Naive thymus-derived CD8-positive, alpha-beta T cell (primary cell): ENCODE measurements around the gene THOC5. TPM values are rescaled to one million over a fixed set of nuclear protein-coding genes. Genes with fewer than 3 reads are reported as not detected.
"Not testable (repeated sequence)": the region's sequence is repeated elsewhere in the genome, so short reads cannot be mapped to it uniquely, and the experiment has no call there.

Source experiments
- ATAC-seq, 2 donors: fragments of 150-1000 bp; cut with Tn5 transposase in 1 of 2; sonication (Bioruptor Pico), chemical (Tn5 transposase) in 1 of 2; 1 replicate in 1 of 2; 2 replicates in 1 of 2; pipeline ENCODE4 v1.10.0; 2021; ENCODE audit warnings: mild to moderate bottlenecking in 2 of 2, moderate library complexity in 2 of 2
- POLR2A ChIA-PET: fragments of 350-600 bp; sonication (Branson Sonifier 250); formaldehyde crosslinking; loops from one replicate; lab custom pipeline; 2021; ENCODE audit warnings: antibody characterized with exemption; lab: Charles Lee
- DNase-seq, 10 donors: peaks; one replicate each; pipeline versions ENCODE4 v3.0.0 to v3.0.0-alpha.2; 2020 to 2022
- H3K27ac Mint-ChIP-seq, 10 donors: one replicate each; pipeline ENCODE4 v1.8.0; 2020 to 2022; ENCODE audit warnings: mild to moderate bottlenecking in 10 of 10, mixed read lengths in 10 of 10, moderate library complexity in 4 of 10, inconsistent platforms in 1 of 10
- H3K27me3 Mint-ChIP-seq, 5 donors: one replicate each; pipeline ENCODE4 v1.8.0; 2021 to 2022; ENCODE audit warnings: mixed read lengths in 5 of 5
- H3K36me3 Mint-ChIP-seq, 3 donors: one replicate each; pipeline ENCODE4 v1.8.0; 2020 to 2022; ENCODE audit warnings: mixed read lengths in 3 of 3, mild to moderate bottlenecking in 2 of 3, inconsistent platforms in 1 of 3
- H3K4me1 Mint-ChIP-seq, 4 donors: one replicate each; pipeline ENCODE4 v1.8.0; 2021 to 2022; ENCODE audit warnings: mixed read lengths in 4 of 4
- H3K4me3 Mint-ChIP-seq, 10 donors: one replicate each; pipeline ENCODE4 v1.8.0; 2020 to 2022; ENCODE audit warnings: mild to moderate bottlenecking in 10 of 10, mixed read lengths in 10 of 10, moderate library complexity in 6 of 10, inconsistent platforms in 1 of 10
- H3K9me3 Mint-ChIP-seq, 9 donors: one replicate each; pipeline ENCODE4 v1.8.0; 2020 to 2022; ENCODE audit warnings: mixed read lengths in 9 of 9, mild to moderate bottlenecking in 3 of 9, inconsistent platforms in 1 of 9, moderate library complexity in 1 of 9
- polyA plus RNA-seq, 3 donors: library from polyadenylated mRNA; unstranded; fragments of 300-500 nt; fragmentation: Illumina TruSeq; gene quantifications; one replicate each; pipeline ENCODE4 v1.2.3, GENCODE V29; 2021
- total RNA-seq, 8 experiments: library from RNA in 2 of 8; stranded (reverse) in 2 of 8; gene quantifications; one replicate each; pipeline ENCODE4 v1.2.3 and lab custom pipeline; 2021 to 2026

THOC5 gene
- total and polyA plus RNA-seq, 5 experiments from 2014 or later = 20.1 to 48.0 (median 25.7) TPM

DNA sequence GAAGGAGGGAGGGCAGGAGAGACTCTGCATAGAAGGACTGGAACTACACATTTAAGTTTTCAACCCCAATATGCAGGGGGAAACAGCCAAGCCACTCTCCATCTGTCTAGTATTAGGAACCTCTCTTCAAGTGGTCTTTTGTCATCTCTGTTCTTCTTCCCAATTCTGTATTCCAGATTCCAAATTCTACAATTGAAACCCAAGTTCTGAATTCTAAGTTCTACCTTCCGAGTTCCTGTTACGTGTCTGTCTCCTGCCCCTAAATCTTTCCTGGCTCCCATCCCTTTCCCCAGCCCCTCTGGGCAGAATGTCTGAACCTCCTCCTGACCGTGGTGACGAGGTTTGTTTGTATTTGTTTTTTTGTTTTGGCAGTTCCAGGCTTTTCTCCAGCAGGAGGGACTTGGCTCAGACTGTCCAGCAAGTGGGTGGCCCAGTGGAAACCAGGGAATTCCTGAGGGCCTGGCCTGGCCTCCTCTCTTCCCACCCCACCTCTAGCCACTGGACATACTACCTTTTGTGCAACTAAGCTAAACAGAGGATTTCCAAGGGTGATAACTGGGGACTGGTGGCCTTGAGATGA is 1.6 kb upstream of the THOC5 start:
- Mint-ChIP-seq H3K36me3 (peaks cover 0 to 47% (median 12%) of the 10 kb centered on the region in 3 donors), H3K9me3 (no peaks in the 10 kb centered on the region), H3K27ac (peak overlapping the region; percentile 47 to 99 (median 98)), H3K27me3 (peaks cover 0 to 1% (median 0%) of the 10 kb centered on the region in 5 donors), H3K4me3 (peak overlapping the region in 7 of 10 donors; percentile 18 to 75 (median 60)), H3K4me1 (peaks cover 7 to 29% (median 19%) of the 10 kb centered on the region in 4 donors)
- POLR2A ChIA-PET = interaction anchor here (0.6 to 3.2 kb wide), 6 partner anchors 8 to 61 kb away, joined by 3 to 32 read pairs (median 4); partner anchors contain the start of gene NIPSNAP1
- DNase-seq = no peak
- no peak for ATAC-seq

DNA sequence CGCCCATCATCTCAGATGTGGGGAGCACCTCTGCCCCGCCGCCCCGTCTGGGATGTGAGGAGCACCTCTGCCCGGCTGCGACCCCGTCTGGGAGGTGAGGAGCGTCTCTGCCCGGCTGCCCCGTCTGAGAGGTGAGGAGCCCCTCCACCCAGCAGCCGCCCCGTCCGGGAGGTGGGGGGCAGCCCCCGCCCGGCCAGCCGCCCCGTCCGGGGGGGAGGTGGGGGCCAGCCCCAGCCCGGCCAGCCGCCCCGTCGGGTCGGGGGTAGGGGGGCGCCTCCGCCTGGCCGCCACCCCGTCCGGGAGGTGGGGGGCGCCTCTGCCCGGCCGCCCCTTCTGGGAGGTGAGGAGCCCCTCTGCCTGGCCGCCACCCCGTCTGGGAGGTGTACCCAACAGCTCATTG is 1.2 kb downstream of the THOC5 start:
- ATAC-seq, DNase-seq, H3K27me3 Mint-ChIP-seq, H3K9me3 Mint-ChIP-seq, POLR2A ChIA-PET: not testable (repeated sequence)
- peak overlapping the region in 9 of 10 donors; percentile 83 to 98 (median 97) for H3K4me3 Mint-ChIP-seq
- peaks cover 9 to 45% (median 16%) of the 10 kb centered on the region in 3 donors for H3K36me3 Mint-ChIP-seq
- H3K4me1 Mint-ChIP-seq = peaks cover 18 to 45% (median 33%) of the 10 kb centered on the region in 4 donors
- peak overlapping the region in 4 of 10 donors; percentile 97 to 99 (median 99) for H3K27ac Mint-ChIP-seq

DNA sequence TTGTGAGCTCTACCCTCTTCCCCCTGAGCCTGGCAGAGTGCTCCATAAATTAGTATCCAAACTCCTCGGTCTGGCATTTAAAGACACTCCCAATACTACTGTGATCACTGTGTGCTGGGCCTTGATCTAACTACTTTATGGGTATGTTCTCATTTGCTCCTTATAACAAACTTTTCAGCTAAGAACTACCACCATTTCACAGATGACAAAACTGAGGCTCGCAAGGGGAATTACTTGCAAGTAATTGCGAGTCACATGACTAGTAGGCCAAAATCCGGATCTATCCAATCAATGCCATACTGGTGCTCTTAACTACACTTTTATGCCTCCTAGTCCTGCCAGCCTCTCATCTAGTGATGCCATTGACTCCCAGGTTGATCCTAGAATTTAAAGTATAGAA is 3.6 kb downstream of the THOC5 start:
- Mint-ChIP-seq H3K27ac (peak overlapping the region in 2 of 10 donors; percentile 16 to 26), H3K4me1 (peaks cover 18 to 48% (median 37%) of the 10 kb centered on the region in 4 donors)

DNA sequence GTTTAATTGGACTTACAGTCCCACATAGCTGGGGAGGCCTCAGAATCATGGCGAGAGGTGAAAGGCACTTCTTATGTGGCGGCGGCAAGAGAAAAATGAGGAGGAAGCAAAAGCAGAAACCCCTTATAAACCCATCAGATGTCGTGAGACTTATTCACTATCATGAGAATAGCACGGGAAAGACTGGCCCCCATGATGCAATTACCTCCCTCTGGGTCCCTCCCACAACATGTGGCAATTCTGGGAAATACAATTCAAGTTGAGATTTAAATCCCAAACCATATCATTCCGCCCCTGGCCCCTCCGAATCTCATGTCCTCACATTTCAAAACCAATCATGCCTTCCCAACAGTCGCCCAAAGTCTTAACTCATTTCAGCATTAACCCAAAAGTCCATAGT is 8.5 kb downstream of the THOC5 start:
- H3K4me1 Mint-ChIP-seq = peaks cover 11 to 34% (median 20%) of the 10 kb centered on the region in 4 donors
- DNase-seq, H3K27me3 Mint-ChIP-seq, H3K4me3 Mint-ChIP-seq, ATAC-seq, H3K9me3 Mint-ChIP-seq: not testable (repeated sequence)
- peaks cover 9 to 94% (median 18%) of the 10 kb centered on the region in 3 donors for H3K36me3 Mint-ChIP-seq
- H3K27ac Mint-ChIP-seq = peak overlapping the region in 1 of 10 donors; percentile 66
- POLR2A ChIA-PET = interaction anchor here (1.7 kb wide), 1 partner anchor 9 kb away, joined by 4 read pairs; the partner anchor contains the start of gene THOC5

More for the DNA sequence above, 3.6 kb downstream of the THOC5 start:
- no peak for ATAC-seq
- POLR2A ChIA-PET = no interaction called here
- H3K9me3 Mint-ChIP-seq = no peaks in the 10 kb centered on the region
- DNase-seq = no peak
- peaks cover 9 to 49% (median 11%) of the 10 kb centered on the region in 3 donors for H3K36me3 Mint-ChIP-seq
- H3K27me3 Mint-ChIP-seq = peaks cover 0 to 1% (median 0%) of the 10 kb centered on the region in 5 donors
- no peak overlapping the region for H3K4me3 Mint-ChIP-seq

DNA sequence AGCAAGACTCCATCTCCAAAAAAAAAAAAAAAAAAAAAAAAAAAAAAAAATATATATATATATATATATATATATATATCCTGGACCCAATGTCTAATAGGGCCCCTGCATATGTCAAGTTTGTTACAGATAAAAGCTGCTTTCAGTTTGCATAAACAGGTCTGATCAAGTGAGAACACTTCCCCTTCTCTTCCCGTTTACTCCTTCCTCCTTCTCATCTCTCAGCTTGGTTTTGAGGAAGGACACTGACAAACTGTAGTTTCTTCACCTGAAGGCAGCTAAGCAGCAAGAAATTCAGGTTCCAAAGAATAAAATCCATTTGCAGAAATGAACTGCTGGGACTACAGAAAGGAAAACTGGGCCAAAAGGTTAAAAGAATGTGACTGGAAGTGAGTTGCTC is 11.7 kb downstream of the THOC5 start:
- H3K27ac Mint-ChIP-seq = peak overlapping the region in 1 of 10 donors; percentile 60
- no peak overlapping the region for H3K4me3 Mint-ChIP-seq
- no peak for DNase-seq
- H3K4me1 Mint-ChIP-seq = peaks cover 2 to 16% (median 6%) of the 10 kb centered on the region in 4 donors
- no peaks in the 10 kb centered on the region for H3K9me3 Mint-ChIP-seq
- no peak for ATAC-seq
- H3K27me3 Mint-ChIP-seq = no peaks in the 10 kb centered on the region
- POLR2A ChIA-PET = interaction anchor here (0.5 to 2.0 kb wide), 2 partner anchors 12 to 98 kb away, joined by 5 to 7 read pairs; partner anchors contain the start of gene THOC5
- peaks cover 0 to 93% (median 17%) of the 10 kb centered on the region in 3 donors for H3K36me3 Mint-ChIP-seq

DNA sequence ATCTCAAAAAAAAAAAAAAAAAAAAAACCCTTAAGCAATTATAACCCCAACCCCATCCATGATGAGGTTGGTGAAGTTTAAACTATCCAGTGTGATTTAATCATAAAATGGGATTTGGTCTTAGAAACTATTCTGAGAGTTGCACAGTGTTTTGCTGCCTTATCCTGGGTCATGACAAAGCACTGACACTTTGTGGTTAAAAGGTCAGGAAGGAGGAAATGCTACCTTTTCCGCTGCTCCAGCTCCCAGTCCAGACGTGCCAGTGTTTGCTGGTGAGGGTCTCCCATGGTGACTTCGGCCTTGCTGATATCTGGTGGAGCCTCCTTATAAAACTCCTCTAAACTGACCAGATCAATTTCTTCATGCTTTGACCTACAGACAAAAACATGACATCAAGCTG is 14.5 kb downstream of the THOC5 start:
- H3K9me3 Mint-ChIP-seq = no peaks in the 10 kb centered on the region
- peaks cover under 1 to 7% (median 2%) of the 10 kb centered on the region in 4 donors for H3K4me1 Mint-ChIP-seq
- POLR2A ChIA-PET = interaction anchor here (0.7 kb wide), 1 partner anchor 14 kb away, joined by 3 read pairs; the partner anchor contains the start of gene THOC5
- H3K4me3 Mint-ChIP-seq = no peak overlapping the region
- DNase-seq = no peak
- no peak overlapping the region for H3K27ac Mint-ChIP-seq
- no peaks in the 10 kb centered on the region for H3K27me3 Mint-ChIP-seq
- peaks cover 2 to 96% (median 38%) of the 10 kb centered on the region in 3 donors for H3K36me3 Mint-ChIP-seq
- no peak for ATAC-seq

DNA sequence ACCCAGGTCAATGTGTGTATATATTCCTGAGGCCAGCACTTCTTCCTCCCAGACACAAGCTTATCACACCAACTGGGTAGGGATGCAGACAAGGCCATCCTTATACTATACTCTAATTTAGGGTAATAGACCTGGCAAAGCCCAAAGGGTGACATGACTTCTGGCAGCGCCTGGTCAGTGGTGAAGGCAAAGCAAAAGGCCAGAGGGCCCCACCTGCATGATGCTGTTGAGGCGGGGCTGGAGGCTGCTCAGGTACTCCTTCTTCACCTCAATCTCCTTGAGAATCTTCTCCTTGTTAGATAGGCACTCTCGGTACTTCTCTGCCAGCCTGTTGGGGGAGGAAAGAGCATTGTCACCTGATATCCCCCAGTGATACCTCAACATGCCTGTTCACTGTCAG is 17.1 kb downstream of the THOC5 start:
- Mint-ChIP-seq H3K27me3 (no peaks in the 10 kb centered on the region), H3K36me3 (peaks cover 5 to 95% (median 47%) of the 10 kb centered on the region in 3 donors)
- ATAC-seq = no peak

DNA sequence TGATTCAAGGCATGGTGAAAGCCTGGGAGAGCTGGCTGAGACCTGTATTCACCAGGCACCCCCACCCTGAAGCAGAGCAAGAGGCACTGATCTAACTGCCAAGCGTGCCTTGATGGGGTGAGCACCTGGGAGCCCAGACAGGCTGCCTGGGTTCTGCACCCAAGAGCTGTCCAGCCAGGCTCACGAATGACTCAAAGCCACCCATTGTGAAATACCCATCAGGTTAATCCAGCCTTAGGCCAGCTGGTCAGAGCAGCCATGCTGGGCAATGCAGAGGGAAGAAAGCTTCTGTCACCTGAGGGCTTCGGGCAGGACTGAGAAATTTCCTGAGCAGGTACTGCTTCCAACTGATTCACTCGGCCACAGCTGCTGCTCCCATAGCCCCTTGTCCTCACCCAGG is 22.1 kb downstream of the THOC5 start:
- ATAC-seq = no peak
- Mint-ChIP-seq H3K36me3 (peaks cover 12 to 88% (median 51%) of the 10 kb centered on the region in 3 donors), H3K9me3 (no peaks in the 10 kb centered on the region), H3K4me3 (no peak overlapping the region), H3K27ac (peak overlapping the region in 1 of 10 donors; percentile 41), H3K4me1 (peaks cover 0 to 3% (median 0%) of the 10 kb centered on the region in 4 donors), H3K27me3 (no peaks in the 10 kb centered on the region)
- POLR2A ChIA-PET = no interaction called here
- DNase-seq = no peak

More for the DNA sequence above, 17.1 kb downstream of the THOC5 start:
- Mint-ChIP-seq H3K9me3 (no peaks in the 10 kb centered on the region), H3K4me1 (peaks cover 0 to 3% (median 0%) of the 10 kb centered on the region in 4 donors), H3K4me3 (no peak overlapping the region), H3K27ac (no peak overlapping the region)
- no peak for DNase-seq
- POLR2A ChIA-PET = interaction anchor here (2.0 kb wide), 1 partner anchor 17 kb away, joined by 5 read pairs; the partner anchor contains the start of gene THOC5

DNA sequence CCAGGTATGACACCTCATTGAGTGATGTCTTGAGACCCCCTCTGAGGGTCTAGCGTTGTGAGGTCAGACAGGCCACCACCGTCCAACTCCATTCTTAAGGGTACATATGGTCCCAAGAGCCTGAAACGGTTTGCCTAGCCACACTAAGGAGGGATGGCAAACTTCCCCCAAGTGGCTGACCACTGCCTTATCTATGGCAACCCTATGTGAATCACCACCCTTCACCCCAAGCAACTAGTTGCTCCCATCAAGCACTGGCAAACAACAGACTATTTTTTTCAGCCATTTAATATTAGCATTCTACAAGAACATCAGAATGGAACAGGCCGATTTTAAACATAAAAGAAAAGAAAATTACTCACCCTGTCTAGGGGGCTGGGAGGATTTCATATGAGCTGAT is 22.8 kb downstream of the THOC5 start:
- POLR2A ChIA-PET = no interaction called here
- H3K27ac Mint-ChIP-seq = peak overlapping the region in 2 of 10 donors; percentile 19 to 81
- DNase-seq (no peak), ATAC-seq (no peak)
- H3K4me1 Mint-ChIP-seq = no peaks in the 10 kb centered on the region
- H3K4me3 Mint-ChIP-seq = no peak overlapping the region
- peaks cover 12 to 88% (median 47%) of the 10 kb centered on the region in 3 donors for H3K36me3 Mint-ChIP-seq
- no peaks in the 10 kb centered on the region for H3K27me3 Mint-ChIP-seq
- no peaks in the 10 kb centered on the region for H3K9me3 Mint-ChIP-seq

DNA sequence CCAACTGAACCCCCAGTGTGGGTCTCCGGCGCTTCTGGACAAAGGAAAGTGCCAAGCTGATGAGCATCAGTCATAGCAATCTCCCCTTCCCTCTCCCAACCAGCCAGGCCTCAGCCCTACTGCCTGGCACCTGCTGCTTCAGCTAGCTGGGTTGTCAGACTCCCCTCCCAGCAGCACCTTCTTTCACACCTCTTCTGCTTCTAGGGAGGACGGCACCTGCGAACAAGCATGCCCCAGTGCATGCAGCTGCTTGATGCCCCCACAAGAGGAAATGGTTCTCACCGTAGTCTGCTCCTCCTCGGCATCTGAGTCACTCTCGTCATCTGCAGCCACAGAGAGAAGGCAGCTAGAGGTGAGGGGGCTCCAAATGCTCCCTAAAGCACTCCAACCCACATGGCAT is 25.4 kb downstream of the THOC5 start:
- no peaks in the 10 kb centered on the region for H3K27me3 Mint-ChIP-seq
- no peak overlapping the region for H3K27ac Mint-ChIP-seq
- peaks cover 7 to 87% (median 31%) of the 10 kb centered on the region in 3 donors for H3K36me3 Mint-ChIP-seq
- no peaks in the 10 kb centered on the region for H3K4me1 Mint-ChIP-seq
- H3K9me3 Mint-ChIP-seq = no peaks in the 10 kb centered on the region
- ATAC-seq (no peak), DNase-seq (no peak)
- no peak overlapping the region for H3K4me3 Mint-ChIP-seq
- POLR2A ChIA-PET = no interaction called here

DNA sequence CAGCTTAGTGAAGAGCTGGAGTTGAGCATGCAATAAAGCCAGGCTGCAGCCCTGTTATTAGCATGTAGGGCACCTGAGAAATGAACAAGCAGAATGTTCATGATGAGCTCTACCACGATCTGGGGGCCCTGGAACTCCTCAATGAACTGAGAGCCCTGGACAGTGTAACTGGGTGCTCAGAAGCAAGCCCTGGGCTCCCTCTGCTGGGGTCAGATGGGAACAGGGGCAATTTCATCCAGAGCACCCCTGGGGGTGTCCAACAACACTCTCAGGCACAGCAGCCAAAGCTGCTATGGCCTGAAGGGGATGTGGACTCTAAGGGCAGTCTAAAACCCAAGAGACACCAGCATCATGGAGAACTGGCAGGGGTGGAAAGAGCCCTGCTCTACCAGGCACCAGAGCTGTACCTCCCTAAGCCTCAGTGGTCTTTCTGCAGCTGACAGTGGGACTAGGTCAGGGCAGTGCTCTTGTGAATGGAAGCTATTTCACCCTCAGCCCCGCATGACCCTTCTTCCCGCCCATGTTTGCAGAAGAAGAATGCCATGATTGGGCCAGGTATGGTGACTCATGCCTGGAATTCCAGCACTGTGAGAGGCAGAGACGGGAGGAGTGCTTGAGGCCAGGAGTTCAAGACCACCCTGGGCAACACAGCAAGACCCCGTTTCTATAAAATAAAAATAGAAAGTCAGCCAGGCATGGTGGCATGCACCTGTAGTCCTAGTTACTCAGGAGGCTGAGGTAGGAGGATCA is 28.9 kb downstream of the THOC5 start:
- H3K27me3 Mint-ChIP-seq = no peaks in the 10 kb centered on the region
- H3K4me1 Mint-ChIP-seq = no peaks in the 10 kb centered on the region
- no peaks in the 10 kb centered on the region for H3K9me3 Mint-ChIP-seq
- no peak overlapping the region for H3K27ac Mint-ChIP-seq
- H3K36me3 Mint-ChIP-seq = peaks cover 7 to 92% (median 32%) of the 10 kb centered on the region in 3 donors
- H3K4me3 Mint-ChIP-seq = no peak overlapping the region
- DNase-seq = peak in 4 of 10 donors; percentile 4 to 13 (median 10)
- POLR2A ChIA-PET = interaction anchor here (0.7 kb wide), 1 partner anchor 29 kb away, joined by 4 read pairs; the partner anchor contains the start of gene THOC5
- peak; percentile 33 to 48 for ATAC-seq

DNA sequence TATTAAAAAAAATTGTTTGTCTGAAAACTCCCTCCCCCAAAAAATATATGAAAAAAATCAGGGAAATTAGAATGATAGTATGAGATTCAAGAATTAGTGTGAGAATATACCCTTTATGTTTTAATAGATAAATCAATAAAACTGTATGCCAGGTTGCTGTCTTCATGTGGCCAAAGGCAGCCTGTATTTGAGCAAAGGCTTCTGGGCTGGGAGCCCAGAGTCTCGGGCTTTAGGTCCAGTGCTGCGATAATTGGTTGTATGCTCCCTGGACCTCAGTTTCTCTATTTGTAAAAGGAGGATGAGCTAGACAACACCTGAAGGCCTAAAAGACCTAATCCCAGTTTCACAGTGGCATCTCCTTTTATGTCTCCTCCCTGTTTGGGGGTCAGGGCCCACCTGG is 29.8 kb downstream of the THOC5 start:
- no peak overlapping the region for H3K4me3 Mint-ChIP-seq
- no peak for DNase-seq
- no peak overlapping the region for H3K27ac Mint-ChIP-seq
- ATAC-seq = no peak
- POLR2A ChIA-PET = no interaction called here
- H3K9me3 Mint-ChIP-seq = no peaks in the 10 kb centered on the region
- no peaks in the 10 kb centered on the region for H3K27me3 Mint-ChIP-seq
- H3K36me3 Mint-ChIP-seq = peaks cover 7 to 95% (median 36%) of the 10 kb centered on the region in 3 donors
- no peaks in the 10 kb centered on the region for H3K4me1 Mint-ChIP-seq
